Colonic mucosa (tissue), 4 donors: ENCODE results near the gene UGP2. TPM values are rescaled to one million over a fixed set of nuclear protein-coding genes. Genes with fewer than 3 reads are reported as not detected.
"Not testable (repeated sequence)": the region's sequence is repeated elsewhere in the genome, so short reads cannot be mapped to it uniquely, and the experiment has no call there.

Source experiments
- DNase-seq: peaks from one replicate; pipeline ENCODE4 v3.0.0-alpha.2; 2020
- H3K27ac ChIP-seq: fragments of 200-600 bp; one replicate; pipeline ENCODE4 v1.8.0; 2021
- H3K27me3 ChIP-seq: fragments of 200-600 bp; one replicate; pipeline ENCODE4 v1.8.0; 2021
- H3K36me3 ChIP-seq: fragments of 200-600 bp; one replicate; pipeline ENCODE4 v1.8.0; 2021
- H3K4me1 ChIP-seq: fragments of 200-600 bp; one replicate; pipeline ENCODE4 v1.8.0; 2021; ENCODE audit warnings: mild to moderate bottlenecking
- H3K4me3 ChIP-seq: fragments of 200-600 bp; one replicate; pipeline ENCODE4 v1.8.0; 2021
- H3K9ac ChIP-seq, 2 donors: one replicate each; pipeline ENCODE4 v1.7.0; 2013; ENCODE audit warnings: control low read depth in 2 of 2, low read depth in 2 of 2, low read length in 2 of 2
- H3K9me3 ChIP-seq: fragments of 200-600 bp; one replicate; pipeline ENCODE4 v1.8.0; 2021
- intact Hi-C: fragments of 100-400 bp; cut with DNase I; formaldehyde crosslinking; loops from one replicate; pipeline ENCODE4 v1.14.1; 2022
- total RNA-seq, 2 donors: library from RNA; stranded (reverse); fragmentation: NEBNext Ultra II Directional in 1 of 2; extraction: Animal tissue kit (Norgen Biotek cat#: 25700) in 1 of 2; gene quantifications; one replicate each; pipeline ENCODE4 v1.2.1, GENCODE V29; 2021
- TF ChIP-seq, protein P1 (sequence below): fragments of 200-600 bp; IDR thresholded peaks from one replicate; pipeline ENCODE4 v1.8.0; 2022; ENCODE audit warnings: antibody characterized with exemption, mild to moderate bottlenecking
- donor health status: healthy.
- donor health status: DM: no; HTN: no; CAD: no.
- donor health status: DM: no; HTN: no; CAD: no.

The UGP2 gene
- total RNA-seq, 2 donors from 2014 or later: 314 to 570 TPM

DNA sequence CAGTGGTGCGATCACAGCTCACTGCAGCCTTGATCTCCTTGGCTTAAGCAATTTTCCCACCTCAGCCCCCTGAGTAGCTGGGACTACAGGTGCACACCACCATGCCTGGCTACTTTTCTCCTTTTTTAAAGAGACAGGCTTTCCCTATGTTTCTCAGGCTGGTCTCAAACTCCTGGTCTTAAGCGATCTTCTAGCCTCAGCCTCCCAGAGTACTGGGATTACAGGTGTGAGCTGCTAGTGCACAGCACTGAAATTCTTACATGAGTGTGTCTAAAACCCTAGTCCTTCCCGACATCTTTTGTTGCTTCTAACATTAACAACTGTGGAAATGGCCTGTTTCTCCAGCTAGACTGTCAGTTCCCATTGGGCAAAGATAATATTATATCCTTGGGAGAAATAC, 2.9 kb downstream of the UGP2 start:
- intact Hi-C loops: no loop called here
- no peak for DNase-seq
- no peaks in the 10 kb centered on the region for H3K27me3 ChIP-seq
- peak overlapping the region; percentile 81 for H3K4me3 ChIP-seq
- H3K4me1 ChIP-seq: no peaks in the 10 kb centered on the region
- TF ChIP-seq, protein P1, sequence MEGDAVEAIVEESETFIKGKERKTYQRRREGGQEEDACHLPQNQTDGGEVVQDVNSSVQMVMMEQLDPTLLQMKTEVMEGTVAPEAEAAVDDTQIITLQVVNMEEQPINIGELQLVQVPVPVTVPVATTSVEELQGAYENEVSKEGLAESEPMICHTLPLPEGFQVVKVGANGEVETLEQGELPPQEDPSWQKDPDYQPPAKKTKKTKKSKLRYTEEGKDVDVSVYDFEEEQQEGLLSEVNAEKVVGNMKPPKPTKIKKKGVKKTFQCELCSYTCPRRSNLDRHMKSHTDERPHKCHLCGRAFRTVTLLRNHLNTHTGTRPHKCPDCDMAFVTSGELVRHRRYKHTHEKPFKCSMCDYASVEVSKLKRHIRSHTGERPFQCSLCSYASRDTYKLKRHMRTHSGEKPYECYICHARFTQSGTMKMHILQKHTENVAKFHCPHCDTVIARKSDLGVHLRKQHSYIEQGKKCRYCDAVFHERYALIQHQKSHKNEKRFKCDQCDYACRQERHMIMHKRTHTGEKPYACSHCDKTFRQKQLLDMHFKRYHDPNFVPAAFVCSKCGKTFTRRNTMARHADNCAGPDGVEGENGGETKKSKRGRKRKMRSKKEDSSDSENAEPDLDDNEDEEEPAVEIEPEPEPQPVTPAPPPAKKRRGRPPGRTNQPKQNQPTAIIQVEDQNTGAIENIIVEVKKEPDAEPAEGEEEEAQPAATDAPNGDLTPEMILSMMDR: no peak
- H3K9me3 ChIP-seq: no peaks in the 10 kb centered on the region
- H3K27ac ChIP-seq: no peak overlapping the region
- no peaks in the 10 kb centered on the region for H3K36me3 ChIP-seq
- H3K9ac ChIP-seq: no peak overlapping the region

DNA sequence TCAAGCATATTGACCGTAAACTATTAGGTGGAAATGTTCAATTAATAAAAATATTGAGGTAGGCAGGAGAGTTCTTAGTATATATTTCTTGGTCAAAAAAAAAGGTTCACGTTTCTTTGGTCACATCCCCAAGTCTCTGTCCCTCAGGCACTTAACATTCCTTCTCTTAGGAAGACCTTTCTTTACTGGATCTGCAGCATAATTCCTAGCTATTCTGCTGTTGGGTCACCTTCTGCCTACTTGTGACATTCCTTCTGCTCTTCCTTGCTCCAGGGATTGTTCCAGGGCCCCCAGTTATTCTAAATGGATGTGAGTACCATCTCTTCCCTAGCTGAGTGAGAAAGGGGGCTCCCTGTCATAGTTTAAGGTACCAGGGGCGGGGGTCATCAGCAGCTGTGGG, 4.2 kb downstream of the UGP2 start:
- H3K36me3 ChIP-seq: no peaks in the 10 kb centered on the region
- intact Hi-C loops: no loop called here
- H3K27me3 ChIP-seq: no peaks in the 10 kb centered on the region
- no peaks in the 10 kb centered on the region for H3K4me1 ChIP-seq
- no peak overlapping the region for H3K9ac ChIP-seq
- no peak overlapping the region for H3K4me3 ChIP-seq
- TF ChIP-seq, protein P1: no peak
- no peak overlapping the region for H3K27ac ChIP-seq
- H3K9me3 ChIP-seq: no peaks in the 10 kb centered on the region
- no peak for DNase-seq

DNA sequence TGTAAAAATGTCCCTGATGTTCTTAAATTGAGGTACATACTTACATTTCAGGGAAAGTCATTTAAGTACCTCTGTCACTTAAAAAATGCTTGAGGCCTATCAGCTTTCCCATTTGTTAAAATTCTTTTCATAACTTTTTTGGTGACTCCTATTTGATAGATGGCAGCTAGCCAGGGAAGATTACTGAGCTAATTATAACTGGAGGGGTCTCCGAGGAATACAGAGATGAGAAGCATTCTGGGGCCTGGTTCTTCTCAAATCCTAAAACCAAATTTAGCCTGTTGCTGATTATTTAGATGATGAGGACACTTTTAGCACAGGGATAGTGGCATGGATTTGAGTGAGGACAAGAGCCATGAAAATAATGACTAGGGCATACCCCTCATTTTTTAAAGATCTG, 4.8 kb downstream of the UGP2 start:
- Histone ChIP-seq H3K27ac (no peak overlapping the region), H3K4me1 (no peaks in the 10 kb centered on the region), H3K9me3 (no peaks in the 10 kb centered on the region), H3K4me3 (no peak overlapping the region), H3K27me3 (no peaks in the 10 kb centered on the region), H3K36me3 (no peaks in the 10 kb centered on the region), H3K9ac (no peak overlapping the region)
- intact Hi-C loops: no loop called here
- no peak for DNase-seq
- TF ChIP-seq, protein P1: no peak

DNA sequence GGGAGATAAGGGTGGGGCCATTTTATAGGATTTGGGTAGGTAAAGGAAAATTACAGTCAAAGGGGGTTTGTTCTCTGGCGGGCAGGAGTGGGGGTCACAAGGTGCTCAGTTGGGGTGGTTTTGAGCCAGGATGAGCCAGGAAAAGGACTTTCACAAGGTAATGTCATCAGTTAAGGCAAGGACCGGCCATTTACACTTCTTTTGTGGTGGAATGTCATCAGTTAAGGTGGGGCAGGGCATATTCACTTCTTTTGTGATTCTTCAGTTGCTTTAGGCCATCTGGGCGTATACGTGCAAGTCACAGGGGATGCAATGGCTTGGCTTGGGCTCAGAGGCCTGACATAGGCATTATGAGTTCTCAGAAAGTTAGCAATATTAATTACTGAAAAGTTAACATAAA, 5.9 kb downstream of the UGP2 start:
- H3K9ac ChIP-seq, H3K27me3 ChIP-seq, H3K27ac ChIP-seq, H3K4me1 ChIP-seq, H3K36me3 ChIP-seq, DNase-seq, intact Hi-C loops, H3K4me3 ChIP-seq, H3K9me3 ChIP-seq: not testable (repeated sequence)

DNA sequence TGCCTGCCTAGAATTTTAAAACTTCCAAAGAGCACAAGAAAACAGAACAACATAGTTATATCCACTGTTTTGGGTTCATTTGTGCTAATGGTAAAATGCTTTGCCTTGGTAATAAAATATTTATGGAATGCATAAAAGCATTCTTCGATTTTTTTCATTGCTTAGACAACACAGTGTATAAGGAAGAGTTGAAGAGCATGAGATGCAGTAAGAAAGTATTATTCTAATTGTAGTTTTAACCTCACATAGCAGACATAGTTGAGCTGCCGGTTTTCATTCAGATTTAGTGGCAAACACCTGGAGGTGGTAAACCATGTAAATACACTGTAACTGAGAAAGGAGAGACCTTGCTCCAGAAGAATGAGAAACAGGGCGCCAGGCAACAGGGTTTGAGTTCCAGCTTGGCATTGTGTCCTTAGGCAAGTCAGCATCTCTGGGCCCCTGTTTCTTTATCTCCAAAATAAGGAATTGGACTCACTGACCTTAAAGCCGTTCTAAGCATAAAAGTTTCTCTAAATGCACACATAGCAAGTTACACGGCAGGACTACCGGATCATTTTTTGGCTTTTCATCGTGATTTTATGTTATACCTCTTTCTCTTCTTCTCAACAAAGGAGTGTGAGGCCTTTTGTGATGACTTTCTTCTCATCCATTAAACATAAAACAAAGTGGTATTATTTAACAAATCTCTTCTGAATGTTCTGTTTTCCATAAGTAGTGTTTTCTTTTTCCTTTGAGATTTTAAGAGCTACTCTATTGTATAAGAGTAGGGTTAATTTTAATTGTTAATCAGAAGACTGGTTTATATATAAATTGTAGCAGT, 7.9 kb downstream of the UGP2 start:
- Histone ChIP-seq H3K4me1 (no peaks in the 10 kb centered on the region), H3K36me3 (no peaks in the 10 kb centered on the region), H3K4me3 (no peak overlapping the region), H3K9ac (no peak overlapping the region), H3K27ac (no peak overlapping the region), H3K27me3 (no peaks in the 10 kb centered on the region), H3K9me3 (no peaks in the 10 kb centered on the region)
- TF ChIP-seq, protein P1: no peak
- no peak for DNase-seq
- intact Hi-C loops: no loop called here

DNA sequence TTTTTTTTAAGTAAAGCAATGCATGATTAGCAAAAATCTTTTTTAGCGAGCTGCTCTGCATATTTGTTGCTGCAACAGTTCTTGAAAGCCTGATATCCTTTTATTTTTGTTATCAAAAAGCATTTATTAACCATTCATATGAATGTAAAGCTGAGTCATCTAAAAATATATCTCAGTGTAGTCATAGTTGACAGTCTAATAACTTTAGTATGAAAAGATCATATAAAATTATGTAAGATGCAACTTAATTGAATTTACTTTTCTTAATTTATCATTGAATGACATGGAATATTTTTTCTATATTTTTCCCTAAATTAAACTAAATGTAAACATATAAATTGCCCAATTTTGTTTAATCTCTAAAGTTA, 8.5 kb downstream of the UGP2 start:
- no peak for DNase-seq
- intact Hi-C loops: no loop called here
- no peak overlapping the region for H3K27ac ChIP-seq
- H3K9me3 ChIP-seq: no peaks in the 10 kb centered on the region
- H3K4me3 ChIP-seq: no peak overlapping the region
- no peaks in the 10 kb centered on the region for H3K4me1 ChIP-seq
- TF ChIP-seq, protein P1: no peak
- H3K27me3 ChIP-seq: no peaks in the 10 kb centered on the region
- no peaks in the 10 kb centered on the region for H3K36me3 ChIP-seq
- H3K9ac ChIP-seq: no peak overlapping the region
